ENCODE data around the gene ADARB1.
"Not testable (repeated sequence)": the region's sequence is repeated elsewhere in the genome, so short reads cannot be mapped to it uniquely, and the experiment has no call there.

The ADARB1 gene

GRCh38 chr21:45074048-45074817 is at the start of gene ADARB1:
TSS of gene ADARB1 (plus strand) at chr21:45074580. CDS start at chr21:45171657, 97,077 bp downstream.
- no peak for DNase-seq (ENCODE audit: low read depth)

- DNase-seq (ENCODE audit: low read depth), result no peak
These were observed 48.2 kb upstream of the ADARB1 start for GRCh38 chr21:45026066-45026745.

- no peak for DNase-seq (ENCODE audit: low read depth)
These were observed 47.6 kb upstream of the ADARB1 start for GRCh38 chr21:45026826-45027225.

GRCh38 chr21:45027241-45028196 is 46.9 kb upstream of the ADARB1 start:
- no peak for DNase-seq (ENCODE audit: low read depth)

GRCh38 chr21:45028645-45029044 is 45.7 kb upstream of the ADARB1 start:
- DNase-seq (ENCODE audit: low read depth), result not testable (repeated sequence)

- no peak for DNase-seq (ENCODE audit: low read depth)
These were observed 45.0 kb upstream of the ADARB1 start for GRCh38 chr21:45029298-45029947.

GRCh38 chr21:45029948-45030681 is 44.3 kb upstream of the ADARB1 start:
- DNase-seq (ENCODE audit: low read depth), result no peak

- no peak for DNase-seq (ENCODE audit: low read depth)
These were observed 43.5 kb upstream of the ADARB1 start for GRCh38 chr21:45030682-45031570.

GRCh38 chr21:45031571-45032191 is 42.7 kb upstream of the ADARB1 start:
- DNase-seq (ENCODE audit: low read depth), result no peak

GRCh38 chr21:45032332-45032731 is 42.0 kb upstream of the ADARB1 start:
- DNase-seq (ENCODE audit: low read depth), result no peak

GRCh38 chr21:45032977-45033710 is 41.2 kb upstream of the ADARB1 start:
- DNase-seq (ENCODE audit: low read depth), result no peak

- peak; percentile 49 for DNase-seq (ENCODE audit: low read depth)
These were observed 40.4 kb upstream of the ADARB1 start for GRCh38 chr21:45033791-45034555.

- no peak for DNase-seq (ENCODE audit: low read depth)
These were observed 39.6 kb upstream of the ADARB1 start for GRCh38 chr21:45034556-45035476.

GRCh38 chr21:45035477-45035848 is 38.9 kb upstream of the ADARB1 start:
- no peak for DNase-seq (ENCODE audit: low read depth)

GRCh38 chr21:45036630-45037029 is 37.8 kb upstream of the ADARB1 start:
- no peak for DNase-seq (ENCODE audit: low read depth)

- DNase-seq (ENCODE audit: low read depth), result no peak
These were observed 36.4 kb upstream of the ADARB1 start for GRCh38 chr21:45037986-45038385.
